ENCODE results near the gene BEX5.
"Not testable (repeated sequence)": the region's sequence is repeated elsewhere in the genome, so short reads cannot be mapped to it uniquely, and the experiment has no call there.

The BEX5 gene

GRCh38 chrX:102155806-102156179 lies at the start of gene BEX5:
TSS of gene BEX5 (minus strand) at chrX:102155977. CDS start at chrX:102154265, 1,712 bp downstream.
- DNase-seq, result peak; percentile 44

GRCh38 chrX:102185967-102186720 lies 30.4 kb upstream of the BEX5 start:
- DNase-seq, result no peak

- peak; percentile 40 for DNase-seq
Observed at GRCh38 chrX:102154900-102155805, 624 bp downstream of the BEX5 start.

GRCh38 chrX:102154218-102154860 lies 1.4 kb downstream of the BEX5 start:
- no peak for DNase-seq

GRCh38 chrX:102142274-102142673 lies 13.5 kb downstream of the BEX5 start, which contains the start of gene TCEAL6:
TSS of gene TCEAL6 (minus strand) at chrX:102142481.
- not testable (repeated sequence) for DNase-seq

- DNase-seq, result not testable (repeated sequence)
Observed at GRCh38 chrX:102141631-102142030, 14.1 kb downstream of the BEX5 start.

GRCh38 chrX:102140876-102141275 lies 14.9 kb downstream of the BEX5 start:
- DNase-seq, result not testable (repeated sequence)

GRCh38 chrX:102138064-102138463 lies 17.7 kb downstream of the BEX5 start:
- DNase-seq, result no peak

- no peak for DNase-seq
Observed at GRCh38 chrX:102129473-102129872, 26.3 kb downstream of the BEX5 start.

GRCh38 chrX:102126863-102127262 lies 28.9 kb downstream of the BEX5 start:
- no peak for DNase-seq

- DNase-seq, result not testable (repeated sequence)
Observed at GRCh38 chrX:102126080-102126818, 29.5 kb downstream of the BEX5 start.

- peak; percentile 39 for DNase-seq
Observed at GRCh38 chrX:102125436-102125835, 30.3 kb downstream of the BEX5 start, which contains the start of gene TCEAL2. TSS of gene TCEAL2 (plus strand) at chrX:102125679. CDS start at chrX:102126831, 1,152 bp downstream.

GRCh38 chrX:102125014-102125413 lies 30.8 kb downstream of the BEX5 start:
- DNase-seq, result not testable (repeated sequence)

- DNase-seq, result no peak
Observed at GRCh38 chrX:102115748-102116147, 40.0 kb downstream of the BEX5 start.

- no peak for DNase-seq
Observed at GRCh38 chrX:102113367-102113766, 42.4 kb downstream of the BEX5 start.

All from right forelimb (tissue), 1 donor.